Sigmoid colon (tissue), 4 donors: ENCODE measurements around the gene MYNN.

ENCODE experiments used
- POLR2A ChIP-seq, 2 donors: fragments of 450-650 bp; IDR thresholded peaks; one replicate each; pipeline ENCODE4 v1.6.1; 2016; ENCODE audit warnings: antibody characterized with exemption in 2 of 2, mild to moderate bottlenecking in 2 of 2, moderate library complexity in 2 of 2
- POLR2AphosphoS5 ChIP-seq, 4 donors: sonication (generic); formaldehyde crosslinking; IDR thresholded peaks; one replicate each; pipeline ENCODE4 v1.6.1; 2017; ENCODE audit warnings: antibody characterized with exemption in 4 of 4

DNA sequence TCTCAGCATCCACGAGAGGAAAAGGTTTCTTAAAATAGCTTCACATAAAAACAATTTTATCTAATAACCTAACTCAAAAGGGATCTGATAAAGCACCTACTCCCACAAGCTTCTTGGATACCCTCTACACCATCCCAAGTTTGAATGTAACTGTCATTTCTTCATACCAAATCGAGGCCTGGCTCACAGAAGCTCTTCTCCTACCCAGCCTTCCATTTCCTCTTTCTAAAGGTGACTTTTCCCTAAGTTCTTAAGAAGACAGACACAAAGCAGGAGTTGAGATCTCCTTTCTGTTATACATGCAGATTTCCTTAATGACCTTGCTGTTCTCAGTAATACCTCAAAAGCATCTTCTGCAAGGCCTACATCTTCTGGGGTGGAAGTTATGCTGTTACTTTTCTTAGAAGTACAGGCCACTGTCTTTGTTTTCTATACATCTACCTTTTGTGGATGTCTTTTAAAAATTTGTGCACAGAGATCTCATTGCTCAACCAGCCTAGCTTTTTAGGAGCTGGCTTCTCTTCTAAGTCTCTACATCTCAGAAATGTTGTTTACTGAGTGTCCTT, 36.1 kb downstream of the MYNN start:
- TF ChIP-seq POLR2AphosphoS5 (IDR thresholded peaks at IDR 0.05): no peak
- TF ChIP-seq POLR2A (IDR thresholded peaks at IDR 0.05): no peak
